Naive thymus-derived CD4-positive, alpha-beta T cell (primary cell): ENCODE data around the gene TENM4. TPM values are rescaled to one million over a fixed set of nuclear protein-coding genes. Genes with fewer than 3 reads are reported as not detected.

Source experiments
- ATAC-seq: fragments of 150-1000 bp; cut with Tn5 transposase; 2 replicates; pipeline ENCODE4 v1.10.0; 2021; ENCODE audit warnings: mild to moderate bottlenecking, moderate library complexity
- CTCF ChIA-PET: fragments of 350-600 bp; sonication (Branson Sonifier 250); formaldehyde crosslinking; loops from one replicate; lab custom pipeline; 2021; ENCODE audit warnings: antibody characterized with exemption; lab: Charles Lee
- POLR2A ChIA-PET: fragments of 350-600 bp; sonication (Branson Sonifier 250); formaldehyde crosslinking; loops from one replicate; lab custom pipeline; 2021; ENCODE audit warnings: antibody characterized with exemption, inconsistent platforms; lab: Charles Lee
- DNase-seq, 9 donors: peaks; one replicate each; pipeline versions ENCODE4 v3.0.0 to v3.0.0-alpha.2; 2020 to 2022; ENCODE audit warnings: mixed read lengths in 1 of 9
- H3K27ac ChIP-seq: one replicate; pipeline ENCODE4 v1.7.0; 2013; ENCODE audit warnings: mild to moderate bottlenecking, low read depth, low read length, moderate library complexity
- H3K27me3 ChIP-seq, 2 donors: one replicate each; pipeline ENCODE4 v1.7.0; 2013; ENCODE audit warnings: low read length in 2 of 2, mild to moderate bottlenecking in 2 of 2, moderate library complexity in 2 of 2; ENCODE audit not compliant: control insufficient read depth in 2 of 2, insufficient read depth in 2 of 2
- H3K36me3 ChIP-seq, 3 experiments: 1 replicate in 2 of 3; 2 replicates in 1 of 3; pipeline ENCODE4 v1.7.0; 2013; ENCODE audit warnings: low read length in 3 of 3, mild to moderate bottlenecking in 3 of 3, moderate library complexity in 1 of 3; ENCODE audit not compliant: insufficient read depth in 3 of 3, control insufficient read depth in 2 of 3
- H3K4me1 ChIP-seq, 2 donors: one replicate each; pipeline ENCODE4 v1.7.0; 2013; ENCODE audit warnings: low read length in 2 of 2, mild to moderate bottlenecking in 2 of 2, moderate library complexity in 1 of 2; ENCODE audit not compliant: control insufficient read depth in 2 of 2, insufficient read depth in 2 of 2
- H3K4me3 ChIP-seq: 2 replicates; pipeline ENCODE4 v1.7.0; 2013; ENCODE audit warnings: mild to moderate bottlenecking, low read length
- H3K9me3 ChIP-seq, 3 experiments: 1 replicate in 2 of 3; 2 replicates in 1 of 3; pipeline ENCODE4 v1.7.0; 2013; ENCODE audit warnings: low read length in 3 of 3; ENCODE audit not compliant: control insufficient read depth in 2 of 3
- H3K27ac Mint-ChIP-seq, 9 donors: one replicate each; pipeline ENCODE4 v1.8.0; 2020 to 2022; ENCODE audit warnings: mixed read lengths in 9 of 9, mild to moderate bottlenecking in 8 of 9, moderate library complexity in 5 of 9, inconsistent platforms in 2 of 9
- H3K27me3 Mint-ChIP-seq, 5 donors: one replicate each; pipeline ENCODE4 v1.8.0; 2021 to 2022; ENCODE audit warnings: mixed read lengths in 5 of 5, mild to moderate bottlenecking in 1 of 5
- H3K36me3 Mint-ChIP-seq, 5 donors: one replicate each; pipeline ENCODE4 v1.8.0; 2020 to 2022; ENCODE audit warnings: mixed read lengths in 5 of 5, mild to moderate bottlenecking in 3 of 5, inconsistent platforms in 1 of 5
- H3K4me1 Mint-ChIP-seq, 7 donors: one replicate each; pipeline ENCODE4 v1.8.0; 2020 to 2022; ENCODE audit warnings: mixed read lengths in 7 of 7, mild to moderate bottlenecking in 3 of 7, inconsistent platforms in 1 of 7
- H3K4me3 Mint-ChIP-seq, 10 donors: one replicate each; pipeline ENCODE4 v1.8.0; 2020 to 2022; ENCODE audit warnings: mild to moderate bottlenecking in 10 of 10, mixed read lengths in 10 of 10, moderate library complexity in 6 of 10, inconsistent platforms in 2 of 10
- H3K9me3 Mint-ChIP-seq, 11 donors: one replicate each; pipeline ENCODE4 v1.8.0; 2020 to 2022; ENCODE audit warnings: mixed read lengths in 11 of 11, mild to moderate bottlenecking in 4 of 11, inconsistent platforms in 1 of 11, moderate library complexity in 1 of 11
- intact Hi-C, 2 donors: fragments of 100-400 bp; cut with micrococcal nuclease; formaldehyde crosslinking; loops; one replicate each; pipeline ENCODE4 v1.15.1; 2023
- polyA plus RNA-seq, 2 donors: library from polyadenylated mRNA; unstranded; fragments of 300-500 nt; fragmentation: Illumina TruSeq; gene quantifications; one replicate each; pipeline ENCODE4 v1.2.3, GENCODE V29; 2021
- total RNA-seq, 6 experiments: library from RNA in 5 of 6; stranded (reverse) in 5 of 6; gene quantifications; 1 replicate in 5 of 6; 2 replicates in 1 of 6; pipeline ENCODE4 v1.2.3 and lab custom pipeline; 2021 to 2026

TENM4 gene
- total and polyA plus RNA-seq, 7 experiments from 2014 or later: 0.32 to 0.47 TPM; not detected in 5

DNA sequence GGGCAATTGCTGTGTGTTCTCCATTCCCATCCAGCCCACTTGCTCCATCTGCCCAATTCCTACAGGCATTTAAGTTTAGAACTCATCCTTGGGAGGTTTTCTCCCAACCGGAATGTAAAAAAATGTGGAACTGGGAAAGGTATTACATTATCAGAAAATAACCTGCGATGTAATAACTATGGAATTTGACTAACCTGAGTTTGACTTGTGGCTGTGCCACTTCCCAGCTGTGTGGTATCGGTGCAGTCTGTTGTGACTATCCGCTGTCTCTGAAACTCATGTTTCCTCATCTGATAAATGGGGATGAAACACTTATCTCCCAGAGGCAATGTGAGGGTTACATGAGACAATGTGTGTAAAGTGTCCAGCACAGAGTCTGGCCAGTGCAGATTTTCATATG lies 77.6 kb downstream of the TENM4 start:
- Mint-ChIP-seq H3K27ac (no peak overlapping the region), H3K27me3 (peaks cover 0 to 12% (median 4%) of the 10 kb centered on the region in 5 donors), H3K36me3 (no peaks in the 10 kb centered on the region), H3K9me3 (peaks cover 0 to 2% (median 0%) of the 10 kb centered on the region in 11 donors), H3K4me1 (no peaks in the 10 kb centered on the region), H3K4me3 (no peak overlapping the region)
- CTCF ChIA-PET: no interaction called here
- ATAC-seq (no peak), DNase-seq (no peak)
- no peaks in the 10 kb centered on the region for H3K9me3 ChIP-seq
- no peak overlapping the region for H3K27ac ChIP-seq
- H3K4me1 ChIP-seq: no peaks in the 10 kb centered on the region
- H3K4me3 ChIP-seq: no peak overlapping the region
- no peaks in the 10 kb centered on the region for H3K27me3 ChIP-seq
- intact Hi-C loops: no loop called here
- no peaks in the 10 kb centered on the region for H3K36me3 ChIP-seq
- POLR2A ChIA-PET: no interaction called here

DNA sequence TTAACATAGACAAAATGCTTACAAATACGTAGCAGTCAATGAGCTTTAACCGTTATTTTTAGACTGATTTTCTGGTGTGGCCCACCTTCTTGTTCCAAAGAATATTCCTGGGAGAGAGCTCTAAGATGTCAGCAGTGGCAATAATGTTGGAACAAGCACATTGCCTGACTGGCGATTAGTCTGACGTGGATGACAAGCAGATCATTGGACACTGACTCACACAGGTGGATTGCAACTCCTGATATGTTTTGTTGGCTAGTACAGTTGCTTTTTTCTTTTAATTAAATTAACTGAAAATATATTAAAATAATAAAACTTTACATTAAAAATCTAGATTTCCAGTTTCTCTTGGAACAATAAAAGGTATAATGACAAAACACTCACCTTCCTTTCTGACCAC lies 78.0 kb downstream of the TENM4 start:
- no peak overlapping the region for H3K27ac ChIP-seq
- no peaks in the 10 kb centered on the region for H3K4me1 ChIP-seq
- H3K27me3 ChIP-seq: no peaks in the 10 kb centered on the region
- Mint-ChIP-seq H3K9me3 (peaks cover 0 to 2% (median 0%) of the 10 kb centered on the region in 11 donors), H3K4me1 (no peaks in the 10 kb centered on the region), H3K27ac (no peak overlapping the region), H3K36me3 (no peaks in the 10 kb centered on the region), H3K4me3 (no peak overlapping the region), H3K27me3 (peaks cover 0 to 12% (median 4%) of the 10 kb centered on the region in 5 donors)
- no peak overlapping the region for H3K4me3 ChIP-seq
- intact Hi-C loops: no loop called here
- H3K36me3 ChIP-seq: no peaks in the 10 kb centered on the region
- H3K9me3 ChIP-seq: no peaks in the 10 kb centered on the region
- CTCF ChIA-PET: no interaction called here
- ATAC-seq (no peak), DNase-seq (no peak)
- POLR2A ChIA-PET: no interaction called here

DNA sequence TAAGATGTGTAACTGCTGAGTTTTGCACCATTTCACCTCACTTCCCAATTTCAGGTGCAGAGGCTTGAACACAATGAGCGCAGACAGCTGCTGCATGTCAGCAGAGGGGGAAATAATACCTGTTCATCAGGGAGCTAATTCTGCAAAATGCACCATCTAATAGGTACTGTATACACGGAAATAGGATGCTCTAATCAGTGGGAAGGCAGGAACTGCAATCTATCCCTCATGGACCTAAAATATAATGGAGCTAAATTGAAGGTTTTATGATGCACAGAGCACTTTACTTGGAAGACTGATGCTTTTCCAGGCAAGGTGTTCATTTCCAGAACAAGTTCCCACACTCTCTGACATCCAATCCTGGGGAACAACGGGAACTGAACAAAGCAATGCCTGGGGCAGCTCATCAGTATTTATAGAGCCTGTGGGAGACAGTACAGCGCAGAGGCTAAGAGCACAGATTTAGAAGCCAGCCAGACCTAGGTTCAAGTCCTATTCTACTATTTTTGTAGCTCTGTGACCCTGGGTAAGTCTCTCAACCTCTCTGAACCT lies 78.5 kb downstream of the TENM4 start:
- Histone ChIP-seq H3K27ac (no peak overlapping the region), H3K36me3 (no peaks in the 10 kb centered on the region), H3K27me3 (no peaks in the 10 kb centered on the region), H3K9me3 (no peaks in the 10 kb centered on the region), H3K4me3 (no peak overlapping the region), H3K4me1 (no peaks in the 10 kb centered on the region)
- ChIA-PET CTCF (no interaction called here), POLR2A (no interaction called here)
- Mint-ChIP-seq H3K9me3 (peaks cover 0 to 2% (median 0%) of the 10 kb centered on the region in 11 donors), H3K36me3 (no peaks in the 10 kb centered on the region), H3K27ac (no peak overlapping the region), H3K4me3 (no peak overlapping the region), H3K4me1 (no peaks in the 10 kb centered on the region), H3K27me3 (peaks cover 0 to 12% (median 4%) of the 10 kb centered on the region in 5 donors)
- intact Hi-C loops: no loop called here
- DNase-seq (no peak), ATAC-seq (no peak)

- Mint-ChIP-seq H3K4me1 (no peaks in the 10 kb centered on the region), H3K9me3 (peaks cover 0 to 4% (median 0%) of the 10 kb centered on the region in 11 donors), H3K36me3 (no peaks in the 10 kb centered on the region), H3K27me3 (peaks cover 0 to 12% (median 2%) of the 10 kb centered on the region in 5 donors), H3K4me3 (no peak overlapping the region), H3K27ac (no peak overlapping the region)
- H3K27ac ChIP-seq: no peak overlapping the region
- no peak for ATAC-seq
- H3K36me3 ChIP-seq: no peaks in the 10 kb centered on the region
- H3K4me1 ChIP-seq: no peaks in the 10 kb centered on the region
- ChIA-PET POLR2A (no interaction called here), CTCF (no interaction called here)
- DNase-seq: no peak
- H3K4me3 ChIP-seq: no peak overlapping the region
- H3K27me3 ChIP-seq: no peaks in the 10 kb centered on the region
- intact Hi-C loops: no loop called here
- H3K9me3 ChIP-seq: no peaks in the 10 kb centered on the region
Measured at GRCh38 chr11:79358258-79358657, 82.6 kb downstream of the TENM4 start.

DNA sequence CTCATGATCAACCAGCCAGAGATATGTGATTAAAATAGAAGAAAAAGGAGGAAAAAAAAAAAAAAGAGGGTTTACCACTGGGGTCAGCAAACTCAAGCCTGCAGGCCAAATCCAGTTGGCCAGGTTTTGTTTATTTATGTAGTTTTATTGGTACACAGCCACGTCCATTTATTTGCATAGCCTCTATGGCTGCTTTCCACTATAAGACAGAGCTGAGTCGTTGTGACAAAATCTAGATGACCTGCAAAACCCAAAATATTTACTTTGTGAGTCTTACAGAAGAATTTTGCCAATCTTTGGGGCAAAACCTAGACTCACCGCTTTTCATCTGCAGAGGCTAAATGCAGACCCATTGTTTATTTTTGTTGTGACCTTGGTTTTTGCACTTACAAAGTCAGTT lies 87.1 kb downstream of the TENM4 start:
- no peaks in the 10 kb centered on the region for H3K36me3 ChIP-seq
- ChIA-PET CTCF (no interaction called here), POLR2A (no interaction called here)
- H3K4me1 ChIP-seq: no peaks in the 10 kb centered on the region
- intact Hi-C loops: no loop called here
- Mint-ChIP-seq H3K4me3 (no peak overlapping the region), H3K36me3 (no peaks in the 10 kb centered on the region), H3K27ac (no peak overlapping the region), H3K9me3 (peaks cover 0 to 10% (median 2%) of the 10 kb centered on the region in 11 donors), H3K4me1 (no peaks in the 10 kb centered on the region), H3K27me3 (peaks cover 0 to 17% (median 10%) of the 10 kb centered on the region in 5 donors)
- no peaks in the 10 kb centered on the region for H3K9me3 ChIP-seq
- H3K27ac ChIP-seq: no peak overlapping the region
- ATAC-seq (no peak), DNase-seq (no peak)
- H3K4me3 ChIP-seq: no peak overlapping the region
- H3K27me3 ChIP-seq: no peaks in the 10 kb centered on the region

DNA sequence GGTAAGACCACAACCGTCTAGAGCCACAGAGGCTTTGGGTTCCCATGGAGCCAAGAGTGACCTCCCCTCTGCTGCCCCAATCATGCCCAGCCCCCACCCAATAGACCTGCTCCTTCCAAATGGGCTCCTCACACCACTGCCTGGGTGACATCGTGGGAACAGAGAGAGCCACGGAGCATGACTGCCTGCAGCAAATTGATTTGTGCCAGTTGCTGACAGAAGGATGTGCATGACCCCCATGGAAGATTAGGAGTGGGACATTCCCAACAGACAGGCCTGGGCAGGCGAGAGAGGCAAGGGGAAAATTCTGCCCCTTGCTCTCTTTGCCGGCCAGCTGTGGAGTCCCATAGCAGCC lies 88.5 kb downstream of the TENM4 start:
- Histone ChIP-seq H3K4me3 (no peak overlapping the region), H3K27me3 (no peaks in the 10 kb centered on the region), H3K4me1 (no peaks in the 10 kb centered on the region), H3K9me3 (no peaks in the 10 kb centered on the region), H3K36me3 (no peaks in the 10 kb centered on the region), H3K27ac (no peak overlapping the region)
- ATAC-seq: no peak
- Mint-ChIP-seq H3K36me3 (no peaks in the 10 kb centered on the region), H3K27ac (no peak overlapping the region), H3K27me3 (peaks cover 0 to 17% (median 10%) of the 10 kb centered on the region in 5 donors), H3K4me1 (no peaks in the 10 kb centered on the region), H3K9me3 (peaks cover 0 to 10% (median 2%) of the 10 kb centered on the region in 11 donors), H3K4me3 (no peak overlapping the region)
- intact Hi-C loops: no loop called here
- POLR2A ChIA-PET: no interaction called here
- CTCF ChIA-PET: no interaction called here
- DNase-seq: no peak

DNA sequence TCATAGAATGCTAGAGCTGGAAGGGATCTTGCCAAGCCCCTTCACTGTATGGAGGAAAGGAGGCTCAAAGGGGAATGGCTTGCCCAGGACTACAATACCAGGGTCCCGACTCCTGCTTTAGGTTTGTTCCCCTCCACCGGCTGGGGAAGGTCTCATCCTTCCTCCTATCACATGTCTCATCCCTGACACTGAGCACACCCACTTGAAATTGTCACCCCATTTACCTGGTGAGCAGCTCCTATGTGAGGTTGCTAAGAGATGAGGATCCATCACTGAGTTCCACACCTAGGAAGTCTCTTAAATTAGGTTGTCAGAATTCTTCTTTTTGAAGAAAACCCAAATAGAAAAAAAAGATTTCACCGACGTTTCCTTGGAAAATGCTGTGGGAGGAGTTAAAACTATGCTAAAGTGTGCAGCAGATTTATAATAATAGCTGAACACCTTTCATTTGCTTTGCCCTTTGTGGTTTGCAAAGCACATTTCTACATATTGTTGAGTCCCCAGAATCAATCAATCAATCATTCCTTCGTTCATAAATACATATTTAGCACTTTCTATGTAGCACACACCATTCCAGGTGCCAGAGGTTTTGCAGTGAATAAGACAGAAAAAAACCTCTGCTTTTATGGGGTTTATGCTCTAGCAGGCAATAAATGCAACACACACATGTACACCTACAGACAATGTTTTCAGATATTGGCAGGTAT lies 91.7 kb downstream of the TENM4 start:
- Mint-ChIP-seq H3K4me3 (no peak overlapping the region), H3K4me1 (no peaks in the 10 kb centered on the region), H3K27ac (no peak overlapping the region), H3K27me3 (peaks cover 0 to 17% (median 10%) of the 10 kb centered on the region in 5 donors), H3K9me3 (peaks cover 0 to 10% (median 2%) of the 10 kb centered on the region in 11 donors), H3K36me3 (no peaks in the 10 kb centered on the region)
- Histone ChIP-seq H3K9me3 (no peaks in the 10 kb centered on the region), H3K27ac (no peak overlapping the region), H3K27me3 (no peaks in the 10 kb centered on the region), H3K4me1 (no peaks in the 10 kb centered on the region), H3K36me3 (no peaks in the 10 kb centered on the region), H3K4me3 (no peak overlapping the region)
- ChIA-PET POLR2A (no interaction called here), CTCF (no interaction called here)
- no peak for DNase-seq
- no peak for ATAC-seq
- intact Hi-C loops: no loop called here
